ENCODE results near the gene BSN. TPM values are rescaled to one million over a fixed set of nuclear protein-coding genes. Genes with fewer than 3 reads are reported as not detected.

Gene BSN
- total RNA-seq, 4 donors from 2014 or later = 0.37 to 0.81 (median 0.73) TPM

- ATAC-seq = no peak
- no peak overlapping the region for H3K27ac ChIP-seq
- no peak overlapping the region for H3K4me3 ChIP-seq
- H3K27me3 ChIP-seq = peaks cover 29% of the 10 kb centered on the region
- H3K36me3 ChIP-seq = peaks cover 0 to 15% of the 10 kb centered on the region in 2 donors
- WGBS, 2 donors (ENCODE audit: low coverage in 1 of 2) = 23 to 37% methylated on average over 6 to 10 of the region's 11 CpGs
- no peaks in the 10 kb centered on the region for H3K9me3 ChIP-seq
- TF ChIP-seq CTCF (IDR thresholded peaks at IDR 0.05) (peak in 3 of 4 experiments; percentile 67 to 84 (median 77)), POLR2AphosphoS5 (IDR thresholded peaks at IDR 0.05) (no peak)
- peaks cover 0 to 25% (median 10%) of the 10 kb centered on the region in 3 donors for H3K4me1 ChIP-seq
These were observed 117.3 kb downstream of the BSN start for GRCh38 chr3:49671291-49672288.

GRCh38 chr3:49673121-49673714, 118.9 kb downstream of the BSN start:
- WGBS, 2 donors (ENCODE audit: low coverage in 1 of 2) = no CpG with 5 or more reads among the region's 17 CpGs
- peaks cover 0 to 31% of the 10 kb centered on the region in 2 donors for H3K36me3 ChIP-seq
- no peak for ATAC-seq

GRCh38 chr3:49673715-49674496, 119.6 kb downstream of the BSN start, which contains the start of gene APEH:
TSS of gene APEH (plus strand) at chr3:49674351. CDS start at chr3:49674402, 51 bp downstream.
- no peak for TF ChIP-seq EP300 (IDR thresholded peaks at IDR 0.05)
- peak; percentile 78 to 79 for TF ChIP-seq POLR2A (IDR thresholded peaks at IDR 0.05)
- TF ChIP-seq POLR2AphosphoS5 (IDR thresholded peaks at IDR 0.05) = peak; percentile 75
- TF ChIP-seq CTCF (IDR thresholded peaks at IDR 0.05) = peak in 1 of 4 experiments; percentile 18
- ATAC-seq = peak; percentile 94
- H3K27me3 ChIP-seq = peaks cover 7% of the 10 kb centered on the region
- no peaks in the 10 kb centered on the region for H3K9me3 ChIP-seq
- no CpG with 5 or more reads among the region's 71 CpGs for WGBS, 2 donors (ENCODE audit: low coverage in 1 of 2)
- peaks cover 0 to 38% of the 10 kb centered on the region in 2 donors for H3K36me3 ChIP-seq
- H3K4me1 ChIP-seq = peaks cover 0 to 25% (median 10%) of the 10 kb centered on the region in 3 donors
- H3K27ac ChIP-seq = peak within 1 kb of the TSS; percentile 64 to 94 (median 92)
- H3K4me3 ChIP-seq = peak within 1 kb of the TSS; percentile 65 to 93

More at GRCh38 chr3:49673121-49673714, 118.9 kb downstream of the BSN start:
- peak overlapping the region; percentile 64 to 94 (median 92) for H3K27ac ChIP-seq
- H3K4me3 ChIP-seq = peak overlapping the region; percentile 65 to 93
- H3K9me3 ChIP-seq = no peaks in the 10 kb centered on the region
- peaks cover 0 to 25% (median 10%) of the 10 kb centered on the region in 3 donors for H3K4me1 ChIP-seq
- TF ChIP-seq EP300 (IDR thresholded peaks at IDR 0.05) (no peak), POLR2AphosphoS5 (IDR thresholded peaks at IDR 0.05) (no peak), POLR2A (IDR thresholded peaks at IDR 0.05) (no peak), CTCF (IDR thresholded peaks at IDR 0.05) (no peak)
- peaks cover 14% of the 10 kb centered on the region for H3K27me3 ChIP-seq

- H3K9me3 ChIP-seq = no peaks in the 10 kb centered on the region
- H3K36me3 ChIP-seq = peaks cover 0 to 44% of the 10 kb centered on the region in 2 donors
- peak overlapping the region; percentile 64 to 94 (median 92) for H3K27ac ChIP-seq
- TF ChIP-seq CTCF (IDR thresholded peaks at IDR 0.05) (peak in 2 of 4 experiments; percentile 32 to 46), POLR2A (IDR thresholded peaks at IDR 0.05) (no peak)
- H3K4me1 ChIP-seq = peaks cover 0 to 25% (median 10%) of the 10 kb centered on the region in 3 donors
- whole genome bisulfite sequencing, 2 donors (ENCODE audit: low coverage in 1 of 2) = 0% methylated on average over 3 to 6 of the region's 34 CpGs
- peak; percentile 20 for ATAC-seq
- peaks cover under 1% of the 10 kb centered on the region for H3K27me3 ChIP-seq
- peak overlapping the region; percentile 65 to 93 for H3K4me3 ChIP-seq
These were observed 120.3 kb downstream of the BSN start for GRCh38 chr3:49674497-49674983.

Measured in gastroesophageal sphincter (tissue), 4 donors.